Measurements from ENCODE around the gene PRR30. TPM values are rescaled to one million over a fixed set of nuclear protein-coding genes. Genes with fewer than 3 reads are reported as not detected.

Gene PRR30
- total RNA-seq (not detected), polyA plus RNA-seq (not detected)
- long read RNA-seq, donor 1: 0 reads
- long read RNA-seq, donor 2: 0 reads

- H3K9me3 ChIP-seq: no peaks in the 10 kb centered on the region
- no peaks in the 10 kb centered on the region for H3K36me3 ChIP-seq (ENCODE audit: insufficient read depth in 1 of 2, low read depth in 1 of 2)
- 71 to 75% (median 71%) methylated on average over 4 of the region's 4 CpGs for WGBS, 3 donors
- no peaks in the 10 kb centered on the region for H3K4me1 ChIP-seq
- no peak for ATAC-seq
- no peaks in the 10 kb centered on the region for H3K27me3 ChIP-seq (ENCODE audit: insufficient read depth in 3 of 3, low read length in 2 of 3)
- TF ChIP-seq CTCF (IDR thresholded peaks at IDR 0.05): no peak
- intact Hi-C loops (cut with DNase I): no loop called here
- H3K27ac ChIP-seq: no peak within 1 kb of the TSS
- DNase-seq: no peak
- no peak within 1 kb of the TSS for H3K4me3 ChIP-seq
Observed at GRCh38 chr2:27139310-27139709, at the start of gene PRR30. Gene PRR30 (minus strand): TSS chr2:27139410. CDS start chr2:27138329, 1,081 bp downstream.

- WGBS, 3 donors: 41 to 49% (median 44%) methylated on average over 6 of the region's 6 CpGs
- no peak for TF ChIP-seq CTCF (IDR thresholded peaks at IDR 0.05)
- Histone ChIP-seq H3K4me1 (peaks cover 31% of the 10 kb centered on the region), H3K36me3 (ENCODE audit: insufficient read depth in 1 of 2, low read depth in 1 of 2) (no peaks in the 10 kb centered on the region), H3K9me3 (no peaks in the 10 kb centered on the region), H3K27ac (peak overlapping the region; percentile 77), H3K27me3 (ENCODE audit: insufficient read depth in 3 of 3, low read length in 2 of 3) (no peaks in the 10 kb centered on the region), H3K4me3 (no peak overlapping the region)
- ATAC-seq (peak; percentile 58 to 76 (median 74)), DNase-seq (no peak)
- intact Hi-C loops (cut with DNase I): no loop called here
Observed at GRCh38 chr2:27186613-27187345, 47.6 kb upstream of the PRR30 start.

DNA sequence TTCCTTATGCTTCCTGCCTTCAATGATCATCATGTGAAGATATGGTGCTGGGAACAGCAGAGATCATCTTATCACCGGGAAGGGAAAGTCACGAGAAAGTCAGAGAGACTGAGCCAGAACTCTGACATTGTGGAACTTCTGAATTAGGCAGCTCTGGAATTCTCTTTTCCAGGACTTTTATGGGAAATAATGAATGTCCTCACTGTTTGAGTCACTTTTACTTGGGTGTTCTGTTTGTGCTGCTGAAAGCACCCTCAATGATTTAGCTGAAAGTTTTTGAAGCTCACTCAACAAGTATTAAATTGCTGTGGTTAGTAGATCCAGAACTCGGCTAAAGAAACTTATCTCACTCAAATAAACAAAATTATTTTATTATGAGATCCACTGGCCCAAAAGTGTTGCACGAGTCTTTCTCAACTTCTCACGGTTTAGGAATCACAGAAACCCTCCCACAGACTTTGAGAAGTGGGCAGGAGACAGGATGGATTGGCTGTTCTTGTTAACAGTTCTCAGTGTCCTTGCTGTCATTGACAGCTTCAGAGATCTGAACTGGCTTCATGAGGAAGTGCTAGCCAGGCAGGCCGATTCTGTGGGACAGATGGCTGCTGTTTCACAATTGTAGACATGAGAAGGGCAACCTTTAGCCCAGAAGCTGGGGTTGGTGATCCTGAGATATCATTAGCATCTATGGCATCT lies 46.3 kb upstream of the PRR30 start:
- no peaks in the 10 kb centered on the region for H3K27me3 ChIP-seq (ENCODE audit: insufficient read depth in 3 of 3, low read length in 2 of 3)
- DNase-seq (peak; percentile 61 to 75), ATAC-seq (peak; percentile 89 to 94 (median 90))
- H3K27ac ChIP-seq: peak overlapping the region; percentile 77
- no peaks in the 10 kb centered on the region for H3K36me3 ChIP-seq (ENCODE audit: insufficient read depth in 1 of 2, low read depth in 1 of 2)
- intact Hi-C loops (cut with DNase I): no loop called here
- H3K9me3 ChIP-seq: no peaks in the 10 kb centered on the region
- no peak for TF ChIP-seq CTCF (IDR thresholded peaks at IDR 0.05)
- peaks cover 31% of the 10 kb centered on the region for H3K4me1 ChIP-seq
- H3K4me3 ChIP-seq: peak overlapping the region; percentile 10
- 17 to 23% (median 21%) methylated on average over 6 of the region's 6 CpGs for WGBS, 3 donors

DNA sequence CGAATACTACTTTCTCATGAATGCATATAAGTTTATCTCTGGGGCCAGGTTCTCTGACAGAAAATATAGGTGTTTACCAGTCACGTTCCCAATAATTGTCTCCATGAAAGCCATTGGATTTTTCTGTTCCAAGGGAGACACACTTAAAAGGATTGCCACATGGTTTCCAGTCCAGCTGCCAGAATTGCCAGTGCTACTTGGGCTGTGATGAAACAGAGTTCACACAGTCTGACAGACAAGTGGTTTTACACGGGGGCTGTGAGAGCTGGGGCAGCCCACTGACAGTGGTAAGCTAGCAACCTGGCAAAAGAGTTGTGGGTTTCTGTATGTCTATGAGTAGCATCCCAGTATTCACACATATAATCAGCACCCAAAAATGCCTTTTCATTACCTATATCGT lies 44.9 kb upstream of the PRR30 start:
- peak; percentile 43 to 57 (median 48) for ATAC-seq
- Histone ChIP-seq H3K27me3 (ENCODE audit: insufficient read depth in 3 of 3, low read length in 2 of 3) (no peaks in the 10 kb centered on the region), H3K27ac (peak overlapping the region; percentile 77), H3K4me3 (no peak overlapping the region), H3K4me1 (peaks cover 31% of the 10 kb centered on the region), H3K9me3 (no peaks in the 10 kb centered on the region), H3K36me3 (ENCODE audit: insufficient read depth in 1 of 2, low read depth in 1 of 2) (no peaks in the 10 kb centered on the region)
- DNase-seq: peak in 1 of 2 donors; percentile 47
- intact Hi-C loops (cut with DNase I): no loop called here
- no peak for TF ChIP-seq CTCF (IDR thresholded peaks at IDR 0.05)
- WGBS, 3 donors: 57 to 62% (median 59%) methylated on average over 4 of the region's 4 CpGs

Measured in psoas muscle (tissue), 8 donors.